PFSK-1 (cell line): ENCODE measurements around the gene RAD9A.

Source experiments
- POLR2AphosphoS5 ChIP-seq: IDR thresholded peaks from 2 replicates; pipeline ENCODE4 v1.6.1; 2012; ENCODE audit warnings: low read depth, mild to moderate bottlenecking, control low read depth, low read length, moderate library complexity
- SIN3A ChIP-seq: IDR thresholded peaks from 2 replicates; pipeline ENCODE4 v1.6.1; 2012; ENCODE audit warnings: mild to moderate bottlenecking, low read length, moderate library complexity, borderline replicate concordance; ENCODE audit not compliant: insufficient read depth

- TF ChIP-seq SIN3A (peak; percentile 42; the same call in 1 of the 2 replicates), POLR2AphosphoS5 (no peak)
These were observed 37.4 kb upstream of the RAD9A start for GRCh38 chr11:67354075-67355022.
